Progenitor cell of endocrine pancreas (in vitro differentiated cells): ENCODE measurements around the gene PUSL1. TPM values are rescaled to one million over a fixed set of nuclear protein-coding genes. Genes with fewer than 3 reads are reported as not detected.
"Not testable (repeated sequence)": the region's sequence is repeated elsewhere in the genome, so short reads cannot be mapped to it uniquely, and the experiment has no call there.

Experiments
- DNase-seq: peaks from one replicate; pipeline ENCODE4 v3.0.0; 2021; ENCODE audit warnings: low spot score; ENCODE audit not compliant: unreplicated experiment
- H3K27ac Mint-ChIP-seq: 2 replicates; pipeline ENCODE4 v1.8.0; 2021; ENCODE audit warnings: mild to moderate bottlenecking, moderate library complexity, mixed read lengths
- H3K27me3 Mint-ChIP-seq: 2 replicates; pipeline ENCODE4 v1.8.0; 2021; ENCODE audit warnings: mixed read lengths
- H3K36me3 Mint-ChIP-seq: 2 replicates; pipeline ENCODE4 v1.8.0; 2022; ENCODE audit warnings: mixed read lengths; ENCODE audit not compliant: insufficient read depth
- H3K4me1 Mint-ChIP-seq: 2 replicates; pipeline ENCODE4 v1.8.0; 2021; ENCODE audit warnings: low read depth, mixed read lengths
- H3K4me3 Mint-ChIP-seq: 2 replicates; pipeline ENCODE4 v1.8.0; 2021; ENCODE audit warnings: low read depth, mild to moderate bottlenecking, moderate library complexity, mixed read lengths
- H3K9me3 Mint-ChIP-seq: 2 replicates; pipeline ENCODE4 v1.8.0; 2021; ENCODE audit warnings: low read depth, mixed read lengths
- CTCF ChIP-seq: fragments of 200-600 bp; sonication (generic); IDR thresholded peaks from one replicate; pipeline ENCODE4 v1.5.0; 2021; ENCODE audit warnings: antibody characterized with exemption, mild to moderate bottlenecking; ENCODE audit not compliant: unreplicated experiment
- total RNA-seq: library from RNA; stranded (reverse); gene quantifications from 2 replicates; pipeline ENCODE4 v1.2.1, GENCODE V29; 2021

The PUSL1 gene
- total RNA-seq, 1 donor from 2014 or later = 13.8 TPM

- Mint-ChIP-seq H3K9me3 (no peaks in the 10 kb centered on the region), H3K4me1 (peaks cover 1% of the 10 kb centered on the region), H3K4me3 (no peak overlapping the region), H3K27me3 (no peaks in the 10 kb centered on the region), H3K27ac (no peak overlapping the region), H3K36me3 (peaks cover 3% of the 10 kb centered on the region)
- no peak for TF ChIP-seq CTCF
- DNase-seq = no peak
Measured at GRCh38 chr1:1314237-1314586, 5.8 kb downstream of the PUSL1 start.

DNA sequence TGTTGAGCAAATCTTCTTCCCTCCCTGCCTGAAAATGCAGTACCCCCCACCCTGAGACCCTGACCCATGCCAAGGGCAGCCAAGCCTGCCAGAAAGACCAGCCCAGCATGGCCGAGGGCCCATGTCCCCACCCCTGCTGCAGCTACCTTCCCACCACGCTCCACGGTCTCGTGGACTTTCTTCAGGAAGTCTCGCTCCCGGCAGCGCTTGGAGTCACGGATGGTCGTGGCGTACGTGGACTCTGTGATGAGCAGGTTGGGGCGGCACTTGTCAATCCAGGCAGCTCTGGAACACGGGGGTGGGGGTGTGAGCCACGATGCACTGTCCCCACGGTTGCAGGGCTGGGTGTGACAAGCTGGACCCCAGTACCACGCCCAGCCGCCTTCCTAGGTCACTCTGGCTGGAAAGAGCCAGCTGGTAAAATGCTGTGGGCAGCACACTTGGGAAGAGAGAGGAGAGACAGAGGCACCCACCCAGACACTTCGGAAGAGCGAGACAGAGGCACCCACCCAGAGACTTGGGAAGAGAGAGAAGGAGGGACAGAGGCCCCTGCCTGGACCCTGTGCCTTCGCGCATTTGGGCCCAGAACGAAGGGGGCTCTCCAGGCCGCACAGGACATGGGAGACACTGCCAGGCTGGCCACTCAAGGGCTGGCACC, 6.4 kb downstream of the PUSL1 start:
- Mint-ChIP-seq H3K27ac (no peak overlapping the region), H3K4me1 (peaks cover 1% of the 10 kb centered on the region), H3K4me3 (no peak overlapping the region), H3K36me3 (peaks cover 3% of the 10 kb centered on the region), H3K9me3 (no peaks in the 10 kb centered on the region), H3K27me3 (no peaks in the 10 kb centered on the region)
- no peak for DNase-seq
- no peak for TF ChIP-seq CTCF

- H3K27ac Mint-ChIP-seq = peak overlapping the region; percentile 19
Measured at GRCh38 chr1:1315435-1315954, 7.1 kb downstream of the PUSL1 start.

DNA sequence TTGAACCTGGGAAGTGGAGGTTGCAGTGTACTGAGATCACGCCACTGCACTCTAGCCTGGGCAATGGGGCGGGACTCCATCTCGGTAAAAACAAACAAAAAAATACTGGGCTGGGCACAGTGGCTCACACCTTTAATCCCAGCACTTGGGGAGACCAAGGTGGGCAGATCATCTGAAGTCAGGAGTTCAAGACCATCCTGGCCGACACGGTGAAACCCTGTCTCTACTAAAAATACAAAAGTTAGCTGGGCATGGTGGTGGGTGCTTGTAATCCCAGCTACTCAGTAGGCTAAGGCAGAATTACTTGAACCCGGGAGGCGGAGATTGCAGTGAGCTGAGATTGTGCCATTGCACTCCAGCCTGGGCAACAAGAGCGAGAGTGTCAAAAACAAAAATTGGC, 7.8 kb downstream of the PUSL1 start:
- not testable (repeated sequence) for H3K4me3 Mint-ChIP-seq, H3K27me3 Mint-ChIP-seq, H3K36me3 Mint-ChIP-seq, H3K9me3 Mint-ChIP-seq, DNase-seq, H3K4me1 Mint-ChIP-seq
- peak overlapping the region; percentile 37 for H3K27ac Mint-ChIP-seq

More at GRCh38 chr1:1315435-1315954, 7.1 kb downstream of the PUSL1 start:
- no peak overlapping the region for H3K4me3 Mint-ChIP-seq
- H3K4me1 Mint-ChIP-seq = peaks cover 1% of the 10 kb centered on the region
- no peak for TF ChIP-seq CTCF
- H3K9me3 Mint-ChIP-seq = no peaks in the 10 kb centered on the region
- H3K27me3 Mint-ChIP-seq = no peaks in the 10 kb centered on the region
- H3K36me3 Mint-ChIP-seq = peaks cover 3% of the 10 kb centered on the region
- no peak for DNase-seq

GRCh38 chr1:1317420-1317819, 9.0 kb downstream of the PUSL1 start:
- H3K36me3 Mint-ChIP-seq = peaks cover 3% of the 10 kb centered on the region
- TF ChIP-seq CTCF = no peak

GRCh38 chr1:1318131-1318652, 9.8 kb downstream of the PUSL1 start:
- Mint-ChIP-seq H3K9me3 (no peaks in the 10 kb centered on the region), H3K36me3 (peaks cover 3% of the 10 kb centered on the region), H3K4me1 (peaks cover 4% of the 10 kb centered on the region), H3K27me3 (no peaks in the 10 kb centered on the region), H3K4me3 (no peak overlapping the region), H3K27ac (no peak overlapping the region)
- no peak for DNase-seq
- TF ChIP-seq CTCF = no peak

More at GRCh38 chr1:1317420-1317819, 9.0 kb downstream of the PUSL1 start:
- H3K9me3 Mint-ChIP-seq = no peaks in the 10 kb centered on the region
- peaks cover 4% of the 10 kb centered on the region for H3K4me1 Mint-ChIP-seq
- no peak for DNase-seq
- no peak overlapping the region for H3K27ac Mint-ChIP-seq
- H3K27me3 Mint-ChIP-seq = no peaks in the 10 kb centered on the region
- no peak overlapping the region for H3K4me3 Mint-ChIP-seq
